Posterior cingulate gyrus (tissue), 11 donors: ENCODE results near the gene MEG3.
A peak's percentile ranks its signal among the peaks of the same experiment; 100 is the strongest.

Experiments
- DNase-seq, 10 donors: peaks; one replicate each; pipeline versions ENCODE4 v3.0.0 to v3.0.0-alpha.2; 2020 to 2021; ENCODE audit warnings: mixed read lengths in 3 of 10
- intact Hi-C: fragments of 100-400 bp; cut with DNase I; formaldehyde crosslinking; loops from one replicate; pipeline ENCODE4 v1.15.1; 2023

Gene MEG3

DNA sequence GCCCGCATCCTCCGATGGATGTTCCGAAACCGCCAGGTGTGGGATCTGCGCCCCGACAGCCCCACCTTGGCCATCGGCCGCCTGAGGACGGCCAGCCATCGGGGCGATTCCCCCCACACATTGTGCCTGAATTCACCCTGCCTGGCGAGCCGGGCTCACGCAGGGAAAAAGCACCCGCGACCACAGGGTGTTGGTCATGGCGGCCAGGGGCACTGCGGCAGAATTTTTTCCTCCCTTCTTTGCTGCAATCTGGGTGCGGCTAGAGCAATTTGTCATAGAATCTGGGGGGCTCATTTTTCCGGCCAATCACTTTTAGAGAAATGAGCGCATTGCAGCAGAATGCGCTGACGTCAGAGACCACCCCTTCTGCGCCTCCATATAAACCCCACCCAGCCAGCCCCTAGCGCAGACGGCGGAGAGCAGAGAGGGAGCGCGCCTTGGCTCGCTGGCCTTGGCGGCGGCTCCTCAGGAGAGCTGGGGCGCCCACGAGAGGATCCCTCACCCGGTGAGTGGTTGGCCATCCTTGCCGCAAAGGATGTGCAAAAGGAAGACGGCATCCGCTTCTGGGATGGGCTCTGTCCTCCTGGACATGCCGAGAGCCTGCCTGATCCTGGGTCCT is at the start of gene MEG3:
MEG3 (plus strand) TSS at position 406 of the 619 bp plus-strand sequence.
- DNase-seq, result peak in 9 of 10 donors; percentile 23 to 94 (median 67)
- intact Hi-C loops, result loop anchor here (10.0 kb wide), 2 partner anchors 161 to 799 kb away; no protein-coding TSS in a partner anchor

DNA sequence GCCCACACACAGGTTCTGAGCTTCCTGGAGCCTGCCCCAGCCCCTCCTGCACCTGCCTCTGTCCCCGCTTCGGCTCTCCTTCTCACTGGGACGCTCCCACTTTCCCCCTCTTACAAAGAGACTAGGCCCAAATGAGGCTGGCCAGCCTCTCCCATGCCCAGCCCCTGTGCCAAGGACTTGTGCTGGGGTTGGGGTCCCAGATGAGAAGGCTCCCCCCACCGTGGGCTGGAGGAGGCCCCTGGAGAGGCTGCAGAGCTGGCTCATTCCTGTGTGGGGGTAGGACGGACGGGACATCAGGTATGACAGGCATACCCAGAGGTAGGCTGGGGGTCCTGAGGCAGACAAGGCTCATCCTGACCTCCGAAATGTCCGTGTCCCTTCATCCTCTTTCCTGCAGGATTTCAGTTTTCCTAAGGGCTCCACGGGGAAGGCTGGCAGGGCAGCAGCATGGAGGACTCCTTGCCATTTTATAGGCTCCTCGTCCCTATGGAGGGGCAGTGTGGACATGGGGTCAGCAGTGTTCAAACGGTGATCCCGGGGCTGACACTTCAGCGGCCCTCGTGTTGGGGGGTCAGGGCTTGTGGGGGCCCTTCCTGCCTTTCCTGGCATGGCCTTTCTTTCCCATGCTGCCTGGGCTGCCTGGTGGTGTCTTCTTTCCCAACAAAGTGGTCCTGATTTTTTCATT is 49.1 kb upstream of the MEG3 start:
- peak in 2 of 10 donors; percentile 63 to 79 for DNase-seq

DNA sequence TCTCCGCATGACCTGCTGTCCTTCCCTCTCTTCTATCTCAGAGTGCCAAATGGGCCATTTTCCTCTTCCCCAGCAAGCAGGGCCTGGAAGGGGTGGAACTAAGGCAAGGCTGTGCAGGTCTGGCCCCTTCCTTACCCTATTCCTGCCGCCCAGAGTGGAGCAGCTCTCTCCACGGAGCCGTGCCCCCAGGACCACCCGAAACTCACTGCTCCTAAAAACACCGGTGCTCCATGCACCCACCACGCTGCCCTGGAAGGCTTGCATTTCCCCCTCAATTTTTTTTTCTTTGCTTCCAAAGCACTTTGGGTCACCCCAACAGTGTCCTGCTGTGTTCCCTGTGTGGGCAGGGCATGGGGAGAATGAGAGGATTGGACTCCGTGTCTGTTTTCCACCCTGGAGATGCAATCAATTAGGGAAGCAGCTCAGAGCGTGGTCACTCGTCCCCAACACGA is 48.5 kb upstream of the MEG3 start:
- intact Hi-C loops, result no loop called here
- peak in 1 of 10 donors; percentile 41 for DNase-seq

More for the DNA sequence above, 49.1 kb upstream of the MEG3 start:
- intact Hi-C loops, result no loop called here

DNA sequence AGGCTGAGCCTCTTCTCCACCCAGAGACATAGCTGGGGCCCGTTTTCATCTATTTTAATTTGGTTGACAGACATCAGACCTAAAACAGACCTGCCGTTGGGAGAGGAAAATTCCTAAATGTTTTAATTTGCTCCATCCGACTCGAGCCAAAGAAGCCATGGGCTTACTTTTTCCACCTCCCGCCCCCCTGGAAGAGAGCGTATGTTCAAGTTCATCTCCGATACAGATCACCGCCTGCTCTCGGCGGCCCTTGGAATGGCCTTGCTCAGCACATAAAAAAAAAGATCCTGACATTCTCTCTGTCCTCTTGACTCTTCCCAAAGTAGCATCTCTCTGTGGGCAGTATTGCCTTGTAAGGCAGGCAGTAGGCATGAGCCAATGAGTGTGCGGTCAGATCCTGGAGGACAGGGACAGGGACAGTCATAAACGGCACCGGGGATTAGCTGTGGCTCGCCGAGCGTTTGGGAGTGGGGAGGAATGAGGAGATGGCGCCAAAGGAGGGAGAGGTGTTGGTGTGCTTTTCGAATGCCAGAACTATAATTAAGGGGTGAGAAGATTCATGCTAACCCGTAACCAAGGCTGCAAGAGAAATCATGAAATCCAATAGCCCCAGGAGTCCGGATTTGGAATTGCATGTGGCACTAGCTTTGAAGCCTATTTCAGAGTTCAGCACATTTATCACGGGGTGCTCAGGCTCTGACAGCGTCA is 47.9 kb upstream of the MEG3 start:
- intact Hi-C loops, result no loop called here
- DNase-seq, result peak in 1 of 10 donors; percentile 42

- DNase-seq, result peak in 2 of 10 donors; percentile 32 to 68
Measured at GRCh38 chr14:100778526-100778882, 47.4 kb upstream of the MEG3 start.

GRCh38 chr14:100778951-100779690 is 46.8 kb upstream of the MEG3 start:
- intact Hi-C loops, result no loop called here
- DNase-seq, result peak in 1 of 10 donors; percentile 53

More at GRCh38 chr14:100778526-100778882, 47.4 kb upstream of the MEG3 start:
- intact Hi-C loops, result no loop called here

- intact Hi-C loops, result no loop called here
- DNase-seq, result peak in 2 of 10 donors; percentile 66 to 73
Measured at GRCh38 chr14:100779691-100780080, 46.2 kb upstream of the MEG3 start.

- intact Hi-C loops, result no loop called here
- peak in 3 of 10 donors; percentile 30 to 64 (median 57) for DNase-seq
Measured at GRCh38 chr14:100780246-100780645, 45.7 kb upstream of the MEG3 start.

GRCh38 chr14:100780646-100781355 is 45.1 kb upstream of the MEG3 start:
- peak in 3 of 10 donors; percentile 35 to 79 (median 60) for DNase-seq
- intact Hi-C loops, result no loop called here

GRCh38 chr14:100781952-100782351 is 44.0 kb upstream of the MEG3 start:
- peak in 2 of 10 donors; percentile 9 to 11 for DNase-seq
- intact Hi-C loops, result no loop called here

- DNase-seq, result peak in 3 of 10 donors; percentile 18 to 49 (median 31)
- intact Hi-C loops, result no loop called here
Measured at GRCh38 chr14:100782516-100783320, 43.2 kb upstream of the MEG3 start.

DNA sequence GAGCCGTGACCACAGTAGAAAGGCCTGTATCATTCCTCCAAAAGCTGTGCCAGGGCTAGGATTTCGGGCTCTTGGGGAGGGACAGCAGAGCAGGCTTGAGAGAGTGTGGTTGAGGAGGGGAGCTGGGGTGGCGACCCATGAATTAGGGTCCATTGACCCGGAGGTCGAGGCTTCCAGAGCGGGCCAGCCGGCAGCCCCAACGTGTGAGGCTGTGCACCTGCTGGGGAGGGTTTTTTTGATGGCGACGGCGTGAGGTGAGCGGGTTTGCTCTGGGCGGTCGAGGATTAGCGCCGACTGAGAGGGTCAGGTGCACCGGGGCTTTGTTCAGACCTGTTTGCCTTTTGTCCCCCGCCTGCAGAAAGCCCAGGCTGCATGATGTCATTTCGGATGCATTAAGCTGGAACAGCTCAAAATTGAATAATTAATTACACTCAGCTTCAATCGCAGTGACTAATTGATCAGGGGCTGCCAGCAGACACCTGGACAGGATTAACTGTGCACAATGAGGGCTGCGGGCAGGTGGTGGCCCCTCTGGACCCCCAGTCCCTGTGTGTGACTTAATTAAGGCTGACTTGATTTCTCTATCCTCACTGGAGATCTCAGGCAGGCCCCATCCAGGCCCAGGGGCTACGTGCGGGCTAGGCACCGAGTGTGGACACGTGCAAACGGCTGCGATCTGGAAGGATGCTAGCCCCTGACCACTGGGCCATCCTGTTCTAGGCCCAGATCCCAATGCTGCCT is 42.1 kb upstream of the MEG3 start:
- peak in 3 of 10 donors; percentile 61 to 81 (median 76) for DNase-seq
- intact Hi-C loops, result no loop called here

GRCh38 chr14:100784523-100785337 is 41.2 kb upstream of the MEG3 start:
- DNase-seq, result peak in 2 of 10 donors; percentile 62 to 69
- intact Hi-C loops, result no loop called here

DNA sequence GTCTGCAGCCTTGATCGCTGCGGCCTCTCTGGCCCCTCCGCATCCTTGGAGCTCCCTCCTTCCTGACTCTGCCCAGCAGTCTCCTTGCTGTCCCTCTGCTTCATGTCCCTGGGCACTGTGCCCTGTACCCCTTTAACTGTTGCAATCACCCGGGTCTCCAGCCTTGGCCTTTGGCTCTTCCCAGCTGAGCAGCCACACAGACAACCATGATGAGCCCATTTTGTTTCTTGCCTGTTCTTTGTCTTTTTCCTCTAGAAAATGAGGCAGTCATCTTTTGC is 40.6 kb upstream of the MEG3 start:
- intact Hi-C loops, result no loop called here
- peak in 2 of 10 donors; percentile 40 to 81 for DNase-seq

- intact Hi-C loops, result no loop called here
Measured at GRCh38 chr14:100785626-100786025, 40.3 kb upstream of the MEG3 start.

DNA sequence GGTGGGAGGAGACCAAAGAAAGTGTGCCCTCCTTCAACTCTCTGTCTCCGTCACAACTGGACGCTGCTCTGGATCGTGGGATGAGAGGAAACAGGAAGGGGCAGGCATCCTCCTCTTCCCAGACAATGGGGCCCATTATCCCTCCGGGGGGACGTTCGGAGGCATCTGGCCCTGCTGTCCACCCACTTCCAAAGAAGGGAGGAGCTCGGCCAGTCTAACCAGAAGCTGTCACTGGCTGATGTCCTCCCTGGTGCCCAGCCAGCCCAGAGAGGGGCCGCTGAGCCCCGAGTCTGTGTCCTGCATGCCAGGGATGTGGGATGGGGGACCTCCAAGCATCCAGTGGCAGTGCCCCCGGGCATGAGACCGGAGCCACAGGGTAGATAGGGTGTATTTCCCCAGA is 39.8 kb upstream of the MEG3 start:
- intact Hi-C loops, result no loop called here
- DNase-seq, result peak in 9 of 10 donors; percentile 26 to 94 (median 58)

More at GRCh38 chr14:100785626-100786025, 40.3 kb upstream of the MEG3 start:
- peak in 3 of 10 donors; percentile 16 to 78 (median 73) for DNase-seq

DNA sequence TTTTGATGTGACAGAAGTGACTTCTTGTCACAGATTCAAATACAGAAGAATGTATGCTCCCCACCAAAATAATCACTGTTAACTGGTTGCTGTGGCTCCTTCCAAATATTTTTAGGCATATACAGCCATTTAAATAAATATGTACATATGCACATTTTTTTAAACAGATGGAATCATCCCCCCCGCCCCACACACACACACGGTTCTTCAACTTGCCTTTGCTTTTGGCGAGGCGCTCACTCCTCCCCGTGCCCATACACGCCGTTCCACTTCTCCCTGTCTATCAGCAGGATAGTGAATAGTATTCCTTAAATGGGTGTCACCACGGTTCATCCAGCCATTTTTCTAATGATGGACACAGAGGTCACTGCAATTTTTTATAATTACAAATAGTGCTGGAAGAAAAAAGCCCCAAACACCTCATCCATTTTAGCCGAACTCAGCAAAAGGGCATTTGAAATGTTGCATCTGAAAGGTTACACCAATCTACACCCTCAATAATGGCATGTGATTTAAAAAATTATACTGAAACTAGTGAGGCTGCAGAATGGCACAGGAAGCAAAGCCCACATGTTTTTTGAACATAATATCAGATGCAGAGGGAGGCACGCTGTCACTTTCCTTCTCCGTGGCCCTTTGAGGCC is 39.2 kb upstream of the MEG3 start:
- intact Hi-C loops, result no loop called here
- DNase-seq, result peak in 3 of 10 donors; percentile 15 to 59 (median 22)
